ENCODE data around the gene IRX2. TPM values are rescaled to one million over a fixed set of nuclear protein-coding genes. Genes with fewer than 3 reads are reported as not detected.

Gene IRX2
- 0.07 and 0.12 TPM in 2 replicates for polyA plus RNA-seq (2014; cell fraction: cytosol; rRNA removed)
- polyA plus RNA-seq (2014; cell fraction: nucleus; rRNA removed), result 0.07 and 0.33 TPM in 2 replicates

DNA sequence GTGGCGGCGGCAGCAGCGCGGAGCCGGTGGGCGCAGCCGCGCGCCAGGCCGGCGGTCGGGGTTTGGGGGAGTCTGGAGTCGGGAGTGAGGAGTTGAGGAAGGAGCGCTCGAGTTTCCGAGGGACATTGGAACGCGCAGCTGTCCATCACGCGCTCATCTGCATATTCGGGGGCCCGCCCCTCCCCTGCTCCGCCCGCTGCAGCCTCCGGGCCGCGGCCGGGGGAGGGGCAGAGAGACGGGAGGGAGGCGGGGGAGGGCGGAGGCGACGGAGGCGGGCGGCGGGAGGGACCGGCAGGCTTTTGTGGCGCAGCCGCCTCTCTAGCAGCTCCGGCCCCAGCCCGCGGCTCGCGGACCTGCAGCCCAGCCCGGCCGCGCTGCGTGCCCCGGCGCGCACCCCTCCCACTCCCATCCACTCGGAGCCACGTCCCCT lies at the start of gene IRX2:
IRX2 (minus strand) TSS at position 86 of the 430 bp plus-strand sequence. CDS start 264 bp downstream, outside the sequence.
- DNase-seq (ENCODE audit: low spot score), result peak; percentile 11

DNA sequence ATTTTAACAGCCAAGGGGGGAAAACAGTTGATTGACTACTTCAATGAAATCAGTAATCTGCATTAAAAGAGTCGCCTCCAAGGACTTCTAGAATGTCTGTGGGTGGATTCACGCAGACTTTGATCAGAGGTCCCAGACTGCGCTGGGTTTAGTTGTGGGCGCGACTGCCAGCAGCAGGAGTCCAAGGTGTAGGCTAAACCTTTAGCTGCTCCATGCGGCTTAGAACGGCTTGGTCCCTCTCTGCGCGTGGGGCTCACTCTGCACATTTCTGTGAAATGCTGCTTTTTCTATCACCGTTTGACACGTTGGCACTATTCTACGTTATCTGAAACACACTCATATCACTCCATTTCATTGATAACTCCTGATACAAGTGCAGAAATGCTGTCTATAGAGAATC lies 48.6 kb upstream of the IRX2 start:
- no peak for DNase-seq (ENCODE audit: low spot score)

DNA sequence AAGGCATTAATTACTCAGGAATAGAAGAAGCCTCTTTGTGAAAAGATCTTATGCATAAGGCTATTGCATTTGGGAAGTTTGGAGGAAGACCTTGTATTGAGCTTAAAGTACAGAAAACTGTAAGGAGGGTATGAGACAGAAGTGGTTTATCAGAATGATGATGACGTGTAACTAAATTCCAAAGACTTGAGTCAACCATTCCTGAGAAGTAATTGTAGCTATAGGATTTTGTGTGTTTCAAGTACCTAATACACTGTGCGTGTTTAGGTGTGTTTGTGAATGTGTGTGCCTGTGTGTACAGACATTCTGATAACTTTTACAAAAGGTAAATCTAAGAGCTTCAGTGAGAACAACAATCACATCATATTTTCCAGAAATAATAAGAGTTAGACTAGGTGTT lies 46.5 kb upstream of the IRX2 start:
- DNase-seq (ENCODE audit: low spot score), result no peak

DNA sequence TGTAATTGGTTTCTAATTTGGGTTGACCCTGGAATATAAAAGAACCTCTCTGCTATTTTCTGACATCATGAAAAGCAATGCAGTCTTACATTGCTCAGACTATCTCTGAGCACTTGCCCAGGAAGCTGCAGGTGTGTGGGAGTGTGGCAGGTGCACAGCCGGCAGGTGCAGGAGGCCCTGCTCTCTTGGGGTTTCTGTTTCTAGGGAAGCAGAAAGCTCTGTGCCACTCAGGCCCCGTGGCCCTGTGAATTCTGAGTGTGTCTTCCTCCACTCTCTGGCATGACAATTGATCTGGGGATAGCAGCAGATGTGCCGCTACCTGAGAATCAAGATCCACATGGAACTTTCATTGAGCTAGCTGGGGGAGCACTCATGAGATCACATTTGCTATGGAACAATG lies 45.7 kb upstream of the IRX2 start:
- no peak for DNase-seq (ENCODE audit: low spot score)

DNA sequence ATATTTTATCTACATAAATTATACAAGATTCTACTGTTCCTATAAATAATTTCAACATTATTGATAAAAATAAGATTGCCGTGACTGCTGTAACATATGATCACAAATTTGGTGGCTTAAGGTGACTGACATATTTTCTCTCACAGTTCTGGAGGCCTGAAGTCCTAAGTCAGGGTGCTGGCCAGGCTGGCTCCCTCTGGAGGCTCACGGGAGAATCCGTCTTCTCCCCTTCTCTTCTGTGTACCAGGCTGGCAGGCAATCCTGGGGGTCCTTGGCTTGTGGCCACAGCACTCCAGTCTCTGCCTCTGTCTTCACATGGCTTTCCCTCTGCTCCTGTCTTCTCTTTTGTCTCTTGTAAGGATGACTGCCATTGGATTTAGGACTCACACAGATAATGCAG lies 31.7 kb upstream of the IRX2 start:
- DNase-seq (ENCODE audit: low spot score), result no peak

DNA sequence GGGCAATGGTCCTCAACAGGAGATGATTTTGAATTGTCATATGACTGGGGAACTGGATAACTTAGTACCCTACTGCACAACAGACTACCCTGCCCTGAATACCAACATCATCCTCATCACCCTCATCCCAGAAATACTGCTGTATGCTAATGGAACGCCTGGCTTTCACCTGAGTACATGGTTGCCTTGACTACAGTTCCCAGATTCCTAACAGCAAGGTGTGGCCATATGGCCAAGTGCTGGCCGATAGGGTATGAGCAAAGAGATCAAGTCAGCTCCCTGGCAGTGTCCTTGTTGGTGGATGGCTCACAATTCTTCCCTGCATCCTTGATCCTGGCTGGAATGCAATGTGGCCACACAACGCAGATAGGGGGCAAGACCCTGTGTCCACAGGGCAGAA lies 31.2 kb upstream of the IRX2 start:
- no peak for DNase-seq (ENCODE audit: low spot score)

DNA sequence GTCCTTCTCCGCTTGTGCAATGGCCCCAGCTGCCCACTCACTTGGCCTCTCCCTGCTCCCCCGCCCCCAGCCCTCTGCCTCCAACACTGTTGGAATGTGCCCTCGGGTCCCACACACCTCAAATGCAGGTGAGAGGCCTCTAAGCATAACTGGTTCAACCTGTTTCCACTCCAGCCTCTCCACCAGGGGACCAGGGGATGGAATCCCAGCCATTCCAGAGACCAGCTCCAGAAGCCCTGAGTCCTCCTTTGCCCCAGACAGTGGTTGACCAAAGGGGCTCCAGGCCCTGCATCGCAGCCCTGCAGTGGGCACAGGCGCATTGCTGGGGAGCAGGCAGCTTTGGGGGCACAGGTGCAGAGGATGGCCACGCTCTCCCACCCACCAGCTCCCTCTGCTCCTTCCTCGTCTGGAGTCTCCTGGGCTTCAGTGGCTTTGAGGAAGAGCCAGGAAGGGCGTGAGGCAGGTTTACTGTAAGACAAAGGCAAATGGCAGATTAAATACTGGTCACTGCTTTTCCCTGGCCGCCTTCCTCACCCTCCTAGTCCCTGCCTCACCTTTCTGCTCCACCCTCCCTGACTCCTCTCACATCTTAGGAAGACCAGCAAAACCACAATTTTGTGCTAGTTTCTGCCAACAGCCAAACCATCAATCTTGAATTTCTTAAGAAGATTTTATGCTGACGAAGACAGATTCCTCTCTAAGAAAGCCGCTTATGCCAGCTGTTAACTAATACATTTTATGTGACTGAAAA lies 29.1 kb upstream of the IRX2 start:
- DNase-seq (ENCODE audit: low spot score), result no peak

DNA sequence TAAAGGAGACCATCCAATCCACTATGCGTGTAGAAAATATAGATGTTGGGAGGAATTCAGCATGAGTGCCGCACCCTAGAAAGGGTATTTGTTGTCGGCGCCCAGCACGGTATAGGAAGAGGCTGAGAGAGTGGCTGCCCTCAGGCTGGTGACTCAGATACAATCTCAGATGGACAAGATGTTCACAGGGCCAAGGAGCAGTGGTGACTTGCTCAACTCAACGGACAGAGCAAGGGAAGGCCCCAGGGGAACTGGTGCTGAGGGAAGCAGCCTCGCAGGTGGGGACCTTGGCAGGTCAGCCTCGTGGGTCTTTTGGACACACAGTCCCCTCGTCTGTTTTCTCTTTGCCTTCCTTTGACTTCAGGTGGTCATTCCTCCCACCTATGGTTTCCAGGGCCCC lies 28.0 kb upstream of the IRX2 start:
- no peak for DNase-seq (ENCODE audit: low spot score)

DNA sequence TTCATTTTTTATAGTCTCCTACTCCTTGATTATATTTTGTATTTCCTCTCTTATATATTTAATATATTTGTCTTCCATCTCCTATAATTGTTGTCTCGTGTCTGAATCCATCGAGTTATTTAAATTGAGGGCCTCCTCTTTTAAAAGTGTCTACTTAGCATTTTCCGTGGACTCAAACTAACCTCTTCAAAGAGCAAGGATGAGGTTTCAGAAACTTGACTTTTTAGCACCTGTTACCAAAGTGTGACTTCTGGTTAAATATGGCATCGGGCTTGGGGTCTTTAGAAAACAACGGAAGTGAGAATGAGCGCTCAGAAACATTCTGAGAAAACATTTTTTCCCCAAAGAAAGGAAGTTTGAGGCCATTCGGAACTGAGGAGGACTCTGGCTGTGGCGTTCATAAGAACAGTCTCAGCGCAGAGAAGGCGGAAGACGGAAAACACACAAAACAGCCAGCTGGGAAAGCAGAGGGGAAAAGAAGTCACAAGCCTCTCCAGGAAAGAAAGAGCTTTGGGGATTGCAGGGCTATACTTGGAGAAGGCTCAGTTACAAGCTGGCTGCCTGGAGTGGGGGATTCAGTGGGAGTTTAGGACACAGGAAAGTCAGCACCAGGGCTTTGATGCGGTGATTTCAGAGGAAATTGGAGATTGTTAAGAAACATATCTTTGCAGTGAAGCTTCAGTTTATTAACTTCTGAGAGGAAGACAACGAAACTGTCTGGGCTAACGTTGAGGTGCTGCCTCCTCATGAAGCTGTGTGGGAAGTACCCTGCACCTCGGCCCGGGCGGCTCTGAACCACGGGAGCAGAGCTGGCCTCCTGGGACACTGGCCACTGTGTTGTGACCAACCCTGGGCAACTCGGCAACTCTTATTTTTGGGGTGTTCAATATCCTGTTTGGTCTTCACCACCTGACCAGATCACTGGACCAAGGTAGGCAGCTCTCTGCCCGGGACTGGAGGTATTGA lies 25.1 kb upstream of the IRX2 start:
- no peak for DNase-seq (ENCODE audit: low spot score)

DNA sequence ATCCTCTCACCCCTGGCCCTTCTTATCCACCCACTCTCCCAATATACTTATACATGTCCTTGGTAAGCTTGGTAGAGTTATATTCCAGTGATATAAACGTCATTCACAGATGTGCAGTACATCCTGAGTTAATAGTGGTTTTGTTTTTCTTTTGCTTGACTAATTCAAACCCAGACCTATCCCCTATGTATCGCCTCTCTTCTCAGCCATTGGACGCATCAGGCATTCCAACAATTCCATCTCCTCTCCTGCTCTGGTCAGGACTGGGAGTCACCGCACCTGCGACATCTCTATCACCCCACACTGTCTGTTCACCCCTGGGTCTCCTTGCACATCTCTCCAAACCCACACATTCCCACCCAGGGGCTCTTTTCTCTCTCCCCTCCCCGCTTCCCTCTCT lies 21.9 kb upstream of the IRX2 start:
- no peak for DNase-seq (ENCODE audit: low spot score)

DNA sequence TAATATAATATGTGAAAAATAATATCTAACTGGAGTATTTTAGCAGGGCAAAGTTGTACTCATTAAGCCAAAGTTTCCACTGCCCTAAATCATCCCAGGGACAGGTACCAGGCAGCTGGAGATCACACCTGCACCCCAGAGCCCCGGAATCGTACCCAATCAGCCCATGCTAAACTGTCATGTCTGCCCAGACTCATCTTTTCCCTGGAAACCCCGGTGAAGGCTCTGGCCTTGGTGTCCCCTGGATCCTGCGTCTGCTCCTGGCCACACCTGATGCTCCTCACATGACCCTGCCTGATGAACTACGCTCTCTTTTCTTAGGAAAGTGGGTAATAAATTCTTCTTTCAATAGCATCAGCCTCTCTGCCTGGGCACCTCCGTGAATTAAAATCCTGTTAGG lies 15.6 kb upstream of the IRX2 start:
- no peak for DNase-seq (ENCODE audit: low spot score)

DNA sequence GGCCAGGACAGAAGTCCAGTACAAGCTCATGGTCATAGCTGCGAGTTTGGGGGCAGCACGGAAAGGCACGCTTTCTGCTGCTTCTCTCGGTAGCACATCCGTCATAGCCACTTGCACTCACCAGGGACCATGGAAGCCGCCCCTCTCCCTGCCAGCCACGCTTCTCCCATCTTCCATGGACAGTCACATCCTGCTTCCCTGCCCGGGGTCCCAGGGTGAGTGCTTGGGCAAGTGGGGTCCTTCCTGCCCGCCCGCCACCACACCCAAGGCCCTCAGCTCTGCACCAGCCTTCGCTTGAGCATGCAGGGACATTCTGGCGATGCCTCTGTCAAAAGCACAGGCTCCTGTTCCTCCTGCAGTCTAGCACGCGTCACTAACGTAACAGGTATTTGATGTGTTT lies 13.1 kb upstream of the IRX2 start:
- DNase-seq (ENCODE audit: low spot score), result no peak

DNA sequence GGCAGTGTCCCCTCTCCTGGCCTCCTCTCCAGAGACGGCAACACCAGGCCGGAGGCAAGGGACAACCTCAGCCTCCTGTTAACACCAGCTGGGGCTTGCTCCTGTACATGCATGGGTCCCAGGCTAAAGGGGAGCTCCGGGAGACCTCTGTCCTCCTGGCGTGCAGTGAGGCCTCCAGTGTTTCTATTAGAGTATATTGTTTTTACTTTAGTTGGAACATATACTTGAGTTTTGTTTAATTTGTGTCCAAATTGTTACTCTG lies 12.0 kb upstream of the IRX2 start:
- no peak for DNase-seq (ENCODE audit: low spot score)

DNA sequence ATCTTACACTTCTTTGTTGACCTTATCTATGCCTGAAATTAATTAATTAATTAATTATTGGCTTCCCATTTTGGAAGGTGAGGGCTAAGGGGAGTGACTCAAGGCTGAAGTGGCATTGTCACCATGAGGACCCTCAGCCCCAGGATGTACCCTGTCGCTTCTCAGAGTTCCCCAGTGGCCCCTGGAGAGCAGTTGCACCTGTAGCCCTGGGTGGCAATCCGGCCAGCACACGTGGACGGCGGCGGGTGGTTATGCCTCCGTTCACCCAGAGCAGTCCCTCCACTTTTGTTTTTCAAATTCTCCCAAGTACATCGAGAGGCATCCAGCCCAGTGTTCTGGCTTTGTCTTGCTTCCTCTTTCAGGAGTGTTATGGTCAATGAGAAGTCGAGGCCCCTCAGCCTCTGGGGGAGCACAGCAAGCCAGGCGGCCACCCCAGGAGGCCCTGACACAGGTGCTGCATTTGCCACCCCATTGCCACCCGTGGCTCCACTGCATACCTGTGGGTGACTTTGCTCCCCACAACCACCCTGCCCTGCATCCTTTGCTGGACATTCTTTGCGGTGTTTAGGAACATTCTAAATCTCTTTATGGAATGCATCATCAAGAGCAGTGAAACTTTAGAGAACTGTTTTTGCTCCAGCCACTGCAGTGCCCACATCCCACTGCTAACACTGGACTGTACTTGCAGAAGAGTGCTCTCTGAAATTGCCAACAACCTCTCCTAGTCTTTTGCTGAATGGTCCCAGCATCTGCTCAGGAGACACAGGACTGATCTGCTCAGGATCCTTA lies 11.5 kb upstream of the IRX2 start:
- no peak for DNase-seq (ENCODE audit: low spot score)

DNA sequence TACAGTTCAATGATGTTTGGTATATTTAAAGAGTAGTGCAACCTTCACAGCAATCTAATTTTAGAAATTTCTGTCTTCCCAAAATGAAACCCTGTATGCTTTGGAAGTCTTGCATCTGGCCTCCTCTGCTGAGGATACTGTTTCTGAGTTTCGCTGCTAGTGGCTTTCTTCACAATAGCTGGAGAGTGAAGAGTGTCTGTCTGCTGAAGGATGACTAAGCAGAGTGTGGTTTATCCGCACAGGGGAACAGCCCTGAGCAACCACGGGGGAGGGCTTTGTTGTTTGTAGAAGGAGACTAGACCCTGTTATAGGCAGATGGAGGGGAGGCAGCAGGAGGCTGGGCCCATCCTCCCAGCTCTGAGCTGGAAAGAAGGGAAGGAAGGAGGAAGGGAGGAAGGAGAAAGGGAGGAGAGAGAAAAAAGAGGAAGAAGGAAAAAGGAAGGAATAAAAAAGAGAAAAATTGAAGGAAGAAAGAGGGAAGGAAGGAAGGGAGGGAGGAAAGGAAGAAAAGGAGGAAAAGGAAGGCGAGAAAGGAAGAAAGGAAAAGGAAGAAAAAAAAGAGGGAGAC lies 10.5 kb upstream of the IRX2 start:
- no peak for DNase-seq (ENCODE audit: low spot score)

DNA sequence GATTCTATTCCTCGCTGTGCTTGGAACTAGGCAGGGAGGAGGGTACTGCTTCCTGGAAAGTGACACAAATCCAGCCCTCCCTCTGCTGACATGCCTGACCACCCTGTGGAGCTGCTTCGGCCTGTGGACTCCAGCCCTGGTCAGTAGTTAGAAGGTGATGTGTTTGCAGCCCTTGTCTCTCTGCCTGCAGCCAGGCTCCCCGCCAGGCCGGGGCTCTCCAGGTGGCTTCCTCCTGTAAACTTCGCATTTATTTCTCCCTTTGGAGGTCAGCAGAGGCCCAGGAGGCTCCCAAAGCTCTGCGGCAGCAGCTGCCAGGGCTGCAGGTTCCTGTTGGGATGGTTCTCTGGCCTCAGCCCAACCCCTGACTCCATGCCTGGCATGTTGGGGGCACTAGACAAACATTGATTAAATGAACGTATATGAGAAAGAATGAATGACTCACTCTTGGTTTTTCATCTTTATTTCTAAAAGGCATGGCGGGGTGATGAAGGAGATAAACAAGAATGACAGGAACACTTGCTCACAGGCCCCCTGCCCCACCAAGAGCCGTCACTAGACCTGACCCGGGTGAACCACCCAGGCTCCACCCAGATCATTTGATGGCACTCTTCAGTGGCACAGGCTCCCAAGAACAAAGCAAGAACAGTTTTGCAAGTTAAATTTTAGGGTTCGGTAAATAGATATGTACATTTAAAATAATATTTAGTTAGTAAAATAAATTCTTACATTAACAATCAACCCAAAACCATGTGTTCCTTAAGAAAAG lies 8.4 kb upstream of the IRX2 start:
- no peak for DNase-seq (ENCODE audit: low spot score)

DNA sequence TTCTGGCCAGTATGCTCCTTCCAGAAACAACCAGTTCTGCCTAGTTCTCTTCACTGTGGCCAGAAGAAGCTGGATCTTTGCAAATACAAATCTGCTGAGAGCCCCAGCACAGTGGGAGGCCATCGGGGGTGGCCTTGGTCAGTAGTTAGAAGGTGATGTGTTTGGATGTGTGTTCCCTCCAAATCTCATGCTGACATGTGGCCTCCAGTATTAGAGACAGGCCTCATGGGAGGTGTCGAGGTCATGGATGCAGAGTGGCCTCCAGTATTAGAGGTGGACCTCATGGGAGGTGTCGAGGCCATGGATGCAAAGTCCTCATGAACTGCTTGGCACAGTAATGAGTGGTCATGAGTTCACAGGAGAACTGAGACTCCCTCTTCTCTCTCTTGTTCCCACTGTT lies 7.6 kb upstream of the IRX2 start:
- DNase-seq (ENCODE audit: low spot score), result no peak

DNA sequence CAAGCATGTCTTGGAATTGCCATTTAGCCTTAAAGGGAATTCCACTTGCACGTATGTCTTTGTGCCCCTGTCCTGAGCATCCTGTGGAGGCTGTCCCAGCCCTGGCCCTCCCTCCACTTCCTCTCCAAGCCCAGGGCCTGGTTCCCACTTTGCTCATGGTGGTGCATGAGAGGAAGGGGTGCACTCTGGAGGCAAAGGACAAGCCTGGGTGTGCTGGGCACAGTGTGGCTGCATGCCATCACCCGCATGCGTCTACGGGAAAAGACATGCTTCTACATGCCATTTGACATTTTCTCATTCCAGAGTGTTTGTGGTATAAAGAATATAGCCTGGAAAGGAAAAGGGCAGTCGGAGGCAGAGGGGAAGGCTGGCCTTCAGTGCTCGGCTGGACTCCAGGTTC lies 7.2 kb upstream of the IRX2 start:
- no peak for DNase-seq (ENCODE audit: low spot score)

DNA sequence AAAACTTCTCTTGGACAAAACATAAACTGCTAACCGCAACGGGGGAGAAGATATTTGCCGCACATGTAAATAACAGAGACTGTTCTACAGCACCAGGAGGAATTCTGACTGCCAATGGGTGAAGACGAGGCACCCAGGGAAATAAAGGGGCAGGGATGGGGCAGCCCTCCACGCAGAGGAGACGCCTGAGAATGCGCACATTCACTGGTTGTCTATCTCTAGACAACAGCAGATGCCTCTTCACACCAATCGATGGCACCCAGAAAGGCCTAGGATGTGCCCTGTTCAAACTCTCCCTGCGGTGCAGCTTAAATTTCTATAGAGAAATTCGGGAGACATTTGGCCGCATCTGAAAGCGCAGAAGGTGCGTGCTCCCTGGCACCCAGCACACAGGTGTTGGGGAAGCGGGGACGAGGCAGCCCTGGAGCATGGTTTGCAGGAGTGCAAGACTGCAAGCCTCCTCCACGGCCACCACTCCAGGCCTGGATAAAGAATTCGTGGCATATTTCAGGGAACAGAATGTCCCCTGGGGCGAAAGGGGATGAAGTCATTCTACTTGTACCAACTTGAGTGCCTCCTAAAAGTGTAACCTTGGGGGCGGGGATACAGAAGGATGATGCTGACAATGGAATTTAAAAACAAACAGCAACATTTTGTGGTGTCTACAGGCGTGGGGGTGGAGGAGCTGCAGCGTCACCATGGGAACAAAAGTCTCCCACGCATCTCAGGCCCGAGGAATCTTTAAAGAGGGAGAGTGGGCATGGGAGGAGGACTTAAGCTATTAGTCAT lies 6.3 kb upstream of the IRX2 start:
- DNase-seq (ENCODE audit: low spot score), result no peak

Data from SK-N-DZ (cell line).